ENCODE data around the gene NR2F1-AS1. TPM values are rescaled to one million over a fixed set of nuclear protein-coding genes. Genes with fewer than 3 reads are reported as not detected.

NR2F1-AS1 gene
- total RNA-seq, 1 donor from 2014 or later: 6.9 TPM

- H3K27me3 ChIP-seq (ENCODE audit: insufficient read depth, low read length): no peaks in the 10 kb centered on the region
- H3K36me3 ChIP-seq (ENCODE audit: insufficient read depth, low read length): no peaks in the 10 kb centered on the region
- H4K20me1 ChIP-seq (ENCODE audit: insufficient read depth, low read length): no peaks in the 10 kb centered on the region
- peaks cover 1% of the 10 kb centered on the region for H3K4me1 Mint-ChIP-seq (ENCODE audit: low read depth, unreplicated experiment)
- peaks cover 27% of the 10 kb centered on the region for H3K27me3 Mint-ChIP-seq (ENCODE audit: low read depth, unreplicated experiment)
- no peaks in the 10 kb centered on the region for H3K36me3 Mint-ChIP-seq (ENCODE audit: low read depth, unreplicated experiment)
- H3K4me1 ChIP-seq (ENCODE audit: insufficient read depth, low read length): peaks cover 68% of the 10 kb centered on the region
- H3K4me3 ChIP-seq (ENCODE audit: insufficient read depth, low read depth, low read length): peak overlapping the region; percentile 49
- peak overlapping the region; percentile 83 for H3K4me2 ChIP-seq (ENCODE audit: low read length)
- no peaks in the 10 kb centered on the region for H3K9me3 ChIP-seq (ENCODE audit: insufficient read depth, low read depth, low read length)
- no peak overlapping the region for H3K4me3 Mint-ChIP-seq (ENCODE audit: unreplicated experiment)
- no peak for FAIRE-seq
- DNase-seq (ENCODE audit: low read depth): no peak
- peaks cover 15% of the 10 kb centered on the region for H3K9me3 Mint-ChIP-seq (ENCODE audit: unreplicated experiment)
- peak overlapping the region; percentile 33 for H2AFZ ChIP-seq (ENCODE audit: low read depth, low read length)
- H3K9ac ChIP-seq (ENCODE audit: low read length): peak overlapping the region; percentile 76
- peaks cover 17% of the 10 kb centered on the region for H3K79me2 ChIP-seq (ENCODE audit: insufficient read depth, low read length)
- H3K27ac Mint-ChIP-seq (ENCODE audit: unreplicated experiment): no peak overlapping the region
- H3K27ac ChIP-seq (ENCODE audit: low read depth, low read length): peak overlapping the region; percentile 78
- TF ChIP-seq CTCF (IDR thresholded peaks at IDR 0.05; ENCODE audit: insufficient read depth, low read depth, low read length) (no peak), EZH2 (IDR thresholded peaks at IDR 0.05; ENCODE audit: insufficient read depth, low read length) (no peak)
Measured at GRCh38 chr5:93601802-93602155, 20.8 kb upstream of the NR2F1-AS1 start.

GRCh38 chr5:93601071-93601801, 20.2 kb upstream of the NR2F1-AS1 start:
- H3K4me1 Mint-ChIP-seq (ENCODE audit: low read depth, unreplicated experiment): peaks cover 1% of the 10 kb centered on the region
- H3K36me3 ChIP-seq (ENCODE audit: insufficient read depth, low read length): no peaks in the 10 kb centered on the region
- peak overlapping the region; percentile 33 for H2AFZ ChIP-seq (ENCODE audit: low read depth, low read length)
- peaks cover 17% of the 10 kb centered on the region for H3K9me3 Mint-ChIP-seq (ENCODE audit: unreplicated experiment)
- H4K20me1 ChIP-seq (ENCODE audit: insufficient read depth, low read length): no peaks in the 10 kb centered on the region
- peak overlapping the region; percentile 76 for H3K9ac ChIP-seq (ENCODE audit: low read length)
- no peaks in the 10 kb centered on the region for H3K9me3 ChIP-seq (ENCODE audit: insufficient read depth, low read depth, low read length)
- no peak overlapping the region for H3K4me3 Mint-ChIP-seq (ENCODE audit: unreplicated experiment)
- H3K27ac Mint-ChIP-seq (ENCODE audit: unreplicated experiment): peak overlapping the region; percentile 58
- H3K4me3 ChIP-seq (ENCODE audit: insufficient read depth, low read depth, low read length): peak overlapping the region; percentile 49
- no peak for TF ChIP-seq EZH2 (IDR thresholded peaks at IDR 0.05; ENCODE audit: insufficient read depth, low read length)
- H3K4me1 ChIP-seq (ENCODE audit: insufficient read depth, low read length): peaks cover 63% of the 10 kb centered on the region
- H3K4me2 ChIP-seq (ENCODE audit: low read length): peak overlapping the region; percentile 83
- DNase-seq (ENCODE audit: low read depth): peak; percentile 85
- H3K79me2 ChIP-seq (ENCODE audit: insufficient read depth, low read length): peaks cover 17% of the 10 kb centered on the region
- peak overlapping the region; percentile 78 for H3K27ac ChIP-seq (ENCODE audit: low read depth, low read length)
- peak; percentile 5 for FAIRE-seq
- H3K27me3 ChIP-seq (ENCODE audit: insufficient read depth, low read length): no peaks in the 10 kb centered on the region
- H3K27me3 Mint-ChIP-seq (ENCODE audit: low read depth, unreplicated experiment): peaks cover 27% of the 10 kb centered on the region
- no peaks in the 10 kb centered on the region for H3K36me3 Mint-ChIP-seq (ENCODE audit: low read depth, unreplicated experiment)

- Histone ChIP-seq H3K9ac (ENCODE audit: low read length) (peak overlapping the region; percentile 76), H3K27ac (ENCODE audit: low read depth, low read length) (peak overlapping the region; percentile 78), H4K20me1 (ENCODE audit: insufficient read depth, low read length) (no peaks in the 10 kb centered on the region), H3K4me2 (ENCODE audit: low read length) (peak overlapping the region; percentile 83), H2AFZ (ENCODE audit: low read depth, low read length) (peak overlapping the region; percentile 21), H3K79me2 (ENCODE audit: insufficient read depth, low read length) (peaks cover 15% of the 10 kb centered on the region), H3K4me3 (ENCODE audit: insufficient read depth, low read depth, low read length) (peak overlapping the region; percentile 37), H3K27me3 (ENCODE audit: insufficient read depth, low read length) (no peaks in the 10 kb centered on the region), H3K9me3 (ENCODE audit: insufficient read depth, low read depth, low read length) (no peaks in the 10 kb centered on the region), H3K36me3 (ENCODE audit: insufficient read depth, low read length) (no peaks in the 10 kb centered on the region), H3K4me1 (ENCODE audit: insufficient read depth, low read length) (peaks cover 61% of the 10 kb centered on the region)
- FAIRE-seq (no peak), DNase-seq (ENCODE audit: low read depth) (peak; percentile 61)
- no peaks in the 10 kb centered on the region for H3K36me3 Mint-ChIP-seq (ENCODE audit: low read depth, unreplicated experiment)
- no peak overlapping the region for H3K4me3 Mint-ChIP-seq (ENCODE audit: unreplicated experiment)
- peaks cover 27% of the 10 kb centered on the region for H3K27me3 Mint-ChIP-seq (ENCODE audit: low read depth, unreplicated experiment)
- peaks cover 1% of the 10 kb centered on the region for H3K4me1 Mint-ChIP-seq (ENCODE audit: low read depth, unreplicated experiment)
- TF ChIP-seq EZH2 (IDR thresholded peaks at IDR 0.05; ENCODE audit: insufficient read depth, low read length) (no peak), CTCF (IDR thresholded peaks at IDR 0.05; ENCODE audit: insufficient read depth, low read depth, low read length) (no peak)
- peaks cover 23% of the 10 kb centered on the region for H3K9me3 Mint-ChIP-seq (ENCODE audit: unreplicated experiment)
- no peak overlapping the region for H3K27ac Mint-ChIP-seq (ENCODE audit: unreplicated experiment)
Measured at GRCh38 chr5:93600409-93601070, 19.5 kb upstream of the NR2F1-AS1 start.
